GM23248 (cell line): ENCODE data around the gene CFL1. TPM values are rescaled to one million over a fixed set of nuclear protein-coding genes. Genes with fewer than 3 reads are reported as not detected.

Experiments
- DNase-seq: peaks from one replicate; pipeline ENCODE4 v3.0.0-alpha.2; 2015
- H2AFZ ChIP-seq: fragments of 200-600 bp; sonication (generic); 2 replicates; pipeline ENCODE4 v1.6.1; 2016; ENCODE audit warnings: antibody characterized with exemption
- H3F3A ChIP-seq: fragments of 200-600 bp; sonication (generic); 2 replicates; pipeline ENCODE4 v1.6.1; 2016; ENCODE audit warnings: mild to moderate bottlenecking, antibody characterized with exemption, mixed run types; ENCODE audit not compliant: insufficient read depth
- H3K27ac ChIP-seq: fragments of 200-600 bp; sonication (generic); 2 replicates; pipeline ENCODE4 v1.5.1; 2016; ENCODE audit warnings: mild to moderate bottlenecking
- H3K27me3 ChIP-seq: fragments of 200-600 bp; sonication (generic); replicated peaks from 2 replicates; pipeline ENCODE4 v1.6.1; 2016; ENCODE audit warnings: mild to moderate bottlenecking; ENCODE audit not compliant: insufficient read depth
- H3K36me3 ChIP-seq: fragments of 200-600 bp; sonication (generic); 2 replicates; pipeline ENCODE4 v1.6.1; 2016; ENCODE audit warnings: low read depth, mild to moderate bottlenecking
- H3K4me1 ChIP-seq: fragments of 200-600 bp; sonication (generic); 2 replicates; pipeline ENCODE4 v1.6.1; 2016; ENCODE audit warnings: mild to moderate bottlenecking; ENCODE audit not compliant: insufficient read depth
- H3K4me2 ChIP-seq: fragments of 200-600 bp; sonication (generic); one replicate; pipeline ENCODE4 v1.6.1; 2016; ENCODE audit warnings: mild to moderate bottlenecking; ENCODE audit not compliant: unreplicated experiment
- H3K4me3 ChIP-seq: fragments of 200-600 bp; sonication (generic); 2 replicates; pipeline ENCODE4 v1.5.1; 2016; ENCODE audit warnings: mild to moderate bottlenecking
- H3K79me2 ChIP-seq: fragments of 200-600 bp; sonication (generic); 2 replicates; pipeline ENCODE4 v1.6.1; 2016; ENCODE audit warnings: mild to moderate bottlenecking; ENCODE audit not compliant: insufficient read depth
- H3K9ac ChIP-seq: fragments of 200-600 bp; sonication (generic); 2 replicates; pipeline ENCODE4 v1.6.1; 2016; ENCODE audit warnings: mild to moderate bottlenecking
- H3K9me2 ChIP-seq: fragments of 200-600 bp; sonication (generic); 2 replicates; pipeline ENCODE4 v1.6.1; 2016; ENCODE audit warnings: mixed run types, mild to moderate bottlenecking, moderate library complexity; ENCODE audit not compliant: insufficient read depth
- H3K9me3 ChIP-seq: fragments of 200-600 bp; sonication (generic); one replicate; pipeline ENCODE4 v1.6.1; 2017; ENCODE audit warnings: low read depth
- H4K20me1 ChIP-seq: fragments of 200-600 bp; sonication (generic); 2 replicates; pipeline ENCODE4 v1.6.0; 2016; ENCODE audit not compliant: insufficient read depth
- EZH2 ChIP-seq: fragments of 200-600 bp; sonication (generic); IDR thresholded peaks from 2 replicates; pipeline ENCODE4 v1.6.1; 2018; ENCODE audit warnings: antibody characterized with exemption, mild to moderate bottlenecking; ENCODE audit not compliant: insufficient read depth, poor library complexity, severe bottlenecking
- EZH2phosphoT487 ChIP-seq: fragments of 200-600 bp; sonication (generic); IDR thresholded peaks from 2 replicates; pipeline ENCODE4 v1.6.1; 2018; ENCODE audit warnings: antibody characterized with exemption, moderate library complexity, mild to moderate bottlenecking, low read depth; ENCODE audit not compliant: insufficient read depth
- WGBS, 2 experiments: methylation state at CpG; one replicate each; pipeline ENCODE4 v1.1.6; 2015 to 2017; ENCODE audit warnings: low lambda C conversion rate in 2 of 2, low coverage in 1 of 2; ENCODE audit errors: missing lambda C conversion rate in 2 of 2; 5-methylcytosine and 5-hydroxymethylcytosine counted together
- in situ Hi-C: fragments of 300-500 bp; cut with MboI; formaldehyde crosslinking; loops from 2 replicates; pipeline ENCODE4 v1.15.0; 2020
- polyA plus RNA-seq: library from polyadenylated mRNA; unstranded; fragments of >200 nt; fragmentation: Nextera tagmentation; extraction: Ambion mirVana; gene quantifications from 2 replicates; pipeline ENCODE4 v1.2.1, GENCODE V29; 2016
- total RNA-seq: library from RNA; depleted of rRNA; stranded (reverse); fragments of >200 nt; shearing (Covaris generic); gene quantifications from 2 replicates; pipeline ENCODE4 v1.2.3, GENCODE V29; 2014

Gene CFL1
- total and polyA plus RNA-seq, 2 experiments from 2014 or later: 1,312 to 2,650 TPM

DNA sequence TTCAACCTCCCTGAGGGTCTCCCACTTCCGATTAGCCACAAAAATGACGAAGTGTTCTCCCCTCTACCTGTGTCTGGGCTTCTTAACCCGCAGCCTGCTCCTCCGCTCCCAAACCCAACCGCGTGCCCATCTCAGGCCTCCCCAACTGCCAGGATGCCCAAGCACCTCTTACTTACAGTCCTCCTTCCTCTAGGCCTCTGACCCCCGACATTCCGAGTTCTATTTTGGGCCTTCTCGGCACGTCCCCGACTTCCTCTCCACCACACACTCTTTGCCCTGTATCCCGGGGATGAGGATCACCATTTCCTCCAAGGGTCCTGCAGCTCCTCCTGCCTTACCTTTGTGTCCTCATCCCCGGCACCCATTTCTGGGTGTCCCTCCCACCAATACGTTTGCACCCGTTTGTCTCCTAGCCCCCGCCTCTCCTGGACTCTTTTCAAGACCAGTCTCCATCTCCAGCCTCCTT, 1.9 kb upstream of the CFL1 start:
- TF ChIP-seq EZH2phosphoT487 (no peak), EZH2 (no peak)
- peaks cover 11% of the 10 kb centered on the region; the same call in 1 of the 2 replicates for H4K20me1 ChIP-seq
- H3K79me2 ChIP-seq: peaks cover 61% of the 10 kb centered on the region
- peaks cover 17% of the 10 kb centered on the region for H3K4me1 ChIP-seq
- H3K9ac ChIP-seq: peak overlapping the region; percentile 90
- no peaks in the 10 kb centered on the region for H3K9me3 ChIP-seq
- peak; percentile 57 for DNase-seq
- H3K9me2 ChIP-seq: no peaks in the 10 kb centered on the region
- no peaks in the 10 kb centered on the region for H3K27me3 ChIP-seq
- peak overlapping the region; percentile 42 for H2AFZ ChIP-seq
- WGBS, 2 experiments: 0 to 1% methylated on average over 16 of the region's 16 CpGs
- peak overlapping the region; percentile 84 for H3K27ac ChIP-seq
- H3F3A ChIP-seq: peaks cover 55% of the 10 kb centered on the region
- peak overlapping the region; percentile 94 for H3K4me2 ChIP-seq
- H3K4me3 ChIP-seq: peak overlapping the region; percentile 92
- in situ Hi-C loops: no loop called here
- peaks cover 24% of the 10 kb centered on the region; the same call in 1 of the 2 replicates for H3K36me3 ChIP-seq

GRCh38 chr11:65859095-65859811, 1.3 kb upstream of the CFL1 start:
- Histone ChIP-seq H2AFZ (peak overlapping the region; percentile 67), H3K9ac (peak overlapping the region; percentile 90), H3K27me3 (no peaks in the 10 kb centered on the region), H3K79me2 (peaks cover 67% of the 10 kb centered on the region), H3K4me1 (peaks cover 17% of the 10 kb centered on the region), H3K27ac (peak overlapping the region; percentile 84), H3K4me3 (peak overlapping the region; percentile 92), H3K36me3 (peaks cover 30% of the 10 kb centered on the region; the same call in 1 of the 2 replicates), H3F3A (peaks cover 58% of the 10 kb centered on the region), H3K4me2 (peak overlapping the region; percentile 94), H3K9me3 (no peaks in the 10 kb centered on the region), H4K20me1 (peaks cover 17% of the 10 kb centered on the region; the same call in 1 of the 2 replicates), H3K9me2 (no peaks in the 10 kb centered on the region)
- peak; percentile 99 for DNase-seq
- 1% methylated on average over 45 to 46 of the region's 46 CpGs for WGBS, 2 experiments
- TF ChIP-seq EZH2phosphoT487: no peak
- in situ Hi-C loops: no loop called here

DNA sequence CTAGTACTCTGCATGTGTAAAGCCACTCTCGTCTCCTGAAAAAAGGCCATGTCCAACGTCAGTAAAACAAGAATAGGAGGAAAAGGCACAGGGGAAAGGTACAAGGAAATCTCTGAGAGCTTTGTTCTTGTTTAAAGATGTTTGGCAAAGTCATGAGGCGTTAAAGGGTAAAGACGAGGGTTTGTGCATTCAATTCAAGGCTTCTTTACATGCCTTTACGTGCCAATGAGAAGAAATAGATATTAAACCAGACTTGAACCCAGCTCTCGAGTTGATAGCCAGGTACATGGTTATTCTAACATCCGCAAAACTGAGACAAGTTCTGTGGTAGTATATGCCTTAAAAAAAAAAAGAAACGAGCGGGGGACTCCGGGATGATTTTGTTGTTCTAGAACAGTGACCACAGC, 704 bp upstream of the CFL1 start:
- Histone ChIP-seq H3K27ac (peak overlapping the region; percentile 84), H3K9me2 (no peaks in the 10 kb centered on the region), H3K27me3 (no peaks in the 10 kb centered on the region), H3K4me2 (peak overlapping the region; percentile 94), H3K36me3 (peaks cover 32% of the 10 kb centered on the region), H3K9me3 (no peaks in the 10 kb centered on the region), H3K4me3 (peak overlapping the region; percentile 92), H4K20me1 (peaks cover 23% of the 10 kb centered on the region; the same call in 1 of the 2 replicates), H2AFZ (peak overlapping the region; percentile 67), H3F3A (peaks cover 60% of the 10 kb centered on the region), H3K4me1 (peaks cover 17% of the 10 kb centered on the region), H3K79me2 (peaks cover 69% of the 10 kb centered on the region), H3K9ac (peak overlapping the region; percentile 66)
- no peak for DNase-seq
- in situ Hi-C loops: no loop called here
- TF ChIP-seq EZH2phosphoT487 (no peak), EZH2 (no peak)
- 1 to 3% methylated on average over 10 of the region's 10 CpGs for whole genome bisulfite sequencing, 2 experiments

DNA sequence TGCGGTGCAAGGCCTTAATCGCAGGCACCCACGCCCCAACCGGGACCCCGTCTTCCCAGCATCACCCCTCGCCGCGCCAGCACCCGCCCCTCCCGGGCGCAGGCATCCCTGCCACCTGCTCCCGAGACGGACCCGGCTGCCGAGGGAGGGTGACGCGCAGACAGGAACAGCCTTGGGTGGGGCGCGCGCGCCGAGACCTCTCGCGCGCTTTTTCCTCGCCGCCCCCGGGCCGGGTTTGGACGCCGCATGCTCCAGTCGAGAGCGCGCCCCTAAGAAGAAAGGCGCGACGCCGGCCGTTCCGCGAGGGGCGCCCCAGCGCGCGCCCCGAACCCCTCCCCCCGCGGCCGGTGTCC, 504 bp downstream of the CFL1 start:
- Histone ChIP-seq H3K36me3 (peaks cover 38% of the 10 kb centered on the region), H3K27ac (peak overlapping the region; percentile 65), H3F3A (peaks cover 72% of the 10 kb centered on the region), H3K4me1 (peaks cover 17% of the 10 kb centered on the region), H3K9me3 (no peaks in the 10 kb centered on the region), H3K79me2 (peaks cover 67% of the 10 kb centered on the region), H2AFZ (no peak overlapping the region), H3K9ac (peak overlapping the region; percentile 84), H3K27me3 (no peaks in the 10 kb centered on the region), H3K4me3 (peak overlapping the region; percentile 94), H3K4me2 (peak overlapping the region; percentile 82), H3K9me2 (no peaks in the 10 kb centered on the region), H4K20me1 (peaks cover 23% of the 10 kb centered on the region; the same call in 1 of the 2 replicates)
- TF ChIP-seq EZH2phosphoT487 (no peak), EZH2 (no peak)
- in situ Hi-C loops: no loop called here
- DNase-seq: peak; percentile 72
- WGBS, 2 experiments: 2 to 3% methylated on average over 13 to 17 of the region's 49 CpGs
